Activated T-helper 17 cell treated with anti-CD3 and anti-CD28 coated beads, Interleukin-2, amount 50 U/mL, for 72 hours (primary cell): ENCODE results near the gene JAM3. TPM values are rescaled to one million over a fixed set of nuclear protein-coding genes. Genes with fewer than 3 reads are reported as not detected.
A peak's percentile ranks its signal among the peaks of the same experiment; 100 is the strongest.

Experiments
- ATAC-seq: fragments of 150-1000 bp; cut with Tn5 transposase; replicated peaks from 2 replicates; pipeline ENCODE4 v1.10.0; 2021; ENCODE audit warnings: mild to moderate bottlenecking, moderate library complexity
- H3K27ac Mint-ChIP-seq: one replicate; pipeline ENCODE4 v1.8.0; 2022; ENCODE audit warnings: mixed read lengths
- H3K27me3 Mint-ChIP-seq: one replicate; pipeline ENCODE4 v1.8.0; 2022; ENCODE audit warnings: mixed read lengths
- H3K36me3 Mint-ChIP-seq: one replicate; pipeline ENCODE4 v1.8.0; 2022; ENCODE audit warnings: low read depth, mild to moderate bottlenecking, mixed read lengths
- H3K4me1 Mint-ChIP-seq: one replicate; pipeline ENCODE4 v1.8.0; 2022; ENCODE audit warnings: mixed read lengths
- H3K4me3 Mint-ChIP-seq: one replicate; pipeline ENCODE4 v1.8.0; 2022; ENCODE audit warnings: mild to moderate bottlenecking, mixed read lengths
- H3K9me3 Mint-ChIP-seq: one replicate; pipeline ENCODE4 v1.8.0; 2022; ENCODE audit warnings: mixed read lengths
- total RNA-seq, 2 donors: library from RNA; stranded (reverse); gene quantifications; one replicate each; pipeline ENCODE4 v1.2.3, GENCODE V29; 2022

JAM3 gene
- total RNA-seq = 10 to 100 TPM in 1 of 2 donors, 1 to 10 TPM in 1; 7.6 to 26.2 TPM

GRCh38 chr11:134068829-134069425 lies at the start of gene JAM3:
TSS of gene JAM3 (plus strand) at chr11:134069072. CDS start at chr11:134069084, 12 bp downstream.
- Mint-ChIP-seq H3K36me3 (no peaks in the 10 kb centered on the region), H3K4me3 (peak within 1 kb of the TSS; percentile 71), H3K4me1 (peaks cover 7% of the 10 kb centered on the region), H3K27me3 (no peaks in the 10 kb centered on the region), H3K27ac (peak within 1 kb of the TSS; percentile 77), H3K9me3 (no peaks in the 10 kb centered on the region)
- peak; percentile 96 for ATAC-seq

GRCh38 chr11:134019500-134019899 lies 49.4 kb upstream of the JAM3 start:
- ATAC-seq = no peak
- H3K36me3 Mint-ChIP-seq = no peaks in the 10 kb centered on the region
- H3K27ac Mint-ChIP-seq = no peak overlapping the region
- H3K4me3 Mint-ChIP-seq = no peak overlapping the region
- H3K27me3 Mint-ChIP-seq = peaks cover 24% of the 10 kb centered on the region
- H3K9me3 Mint-ChIP-seq = no peaks in the 10 kb centered on the region
- H3K4me1 Mint-ChIP-seq = no peaks in the 10 kb centered on the region

GRCh38 chr11:134020598-134020997 lies 48.3 kb upstream of the JAM3 start:
- Mint-ChIP-seq H3K27me3 (peaks cover 24% of the 10 kb centered on the region), H3K9me3 (no peaks in the 10 kb centered on the region), H3K36me3 (no peaks in the 10 kb centered on the region), H3K27ac (no peak overlapping the region), H3K4me1 (no peaks in the 10 kb centered on the region), H3K4me3 (no peak overlapping the region)
- no peak for ATAC-seq

- peaks cover 24% of the 10 kb centered on the region for H3K27me3 Mint-ChIP-seq
- H3K4me3 Mint-ChIP-seq = no peak overlapping the region
- H3K27ac Mint-ChIP-seq = no peak overlapping the region
- no peaks in the 10 kb centered on the region for H3K9me3 Mint-ChIP-seq
- ATAC-seq = no peak
- H3K36me3 Mint-ChIP-seq = no peaks in the 10 kb centered on the region
- no peaks in the 10 kb centered on the region for H3K4me1 Mint-ChIP-seq
Observed at GRCh38 chr11:134021326-134021725, 47.5 kb upstream of the JAM3 start.

GRCh38 chr11:134022748-134023147 lies 46.1 kb upstream of the JAM3 start:
- Mint-ChIP-seq H3K27me3 (peaks cover 15% of the 10 kb centered on the region), H3K9me3 (no peaks in the 10 kb centered on the region), H3K27ac (no peak overlapping the region), H3K4me1 (peaks cover 7% of the 10 kb centered on the region), H3K4me3 (no peak overlapping the region), H3K36me3 (no peaks in the 10 kb centered on the region)
- no peak for ATAC-seq

GRCh38 chr11:134024420-134025081 lies 44.3 kb upstream of the JAM3 start:
- no peaks in the 10 kb centered on the region for H3K36me3 Mint-ChIP-seq
- no peak overlapping the region for H3K27ac Mint-ChIP-seq
- H3K4me1 Mint-ChIP-seq = peaks cover 15% of the 10 kb centered on the region
- H3K27me3 Mint-ChIP-seq = peaks cover 12% of the 10 kb centered on the region
- peak; percentile 88 for ATAC-seq
- H3K9me3 Mint-ChIP-seq = no peaks in the 10 kb centered on the region
- H3K4me3 Mint-ChIP-seq = no peak overlapping the region

- no peak overlapping the region for H3K4me3 Mint-ChIP-seq
- H3K9me3 Mint-ChIP-seq = no peaks in the 10 kb centered on the region
- no peak for ATAC-seq
- H3K27ac Mint-ChIP-seq = no peak overlapping the region
- H3K36me3 Mint-ChIP-seq = no peaks in the 10 kb centered on the region
- peaks cover 7% of the 10 kb centered on the region for H3K27me3 Mint-ChIP-seq
- peaks cover 15% of the 10 kb centered on the region for H3K4me1 Mint-ChIP-seq
Observed at GRCh38 chr11:134025082-134025429, 43.8 kb upstream of the JAM3 start.

- ATAC-seq = no peak
- no peaks in the 10 kb centered on the region for H3K36me3 Mint-ChIP-seq
- H3K4me1 Mint-ChIP-seq = peaks cover 15% of the 10 kb centered on the region
- H3K27ac Mint-ChIP-seq = peak overlapping the region; percentile 81
- no peaks in the 10 kb centered on the region for H3K9me3 Mint-ChIP-seq
- H3K27me3 Mint-ChIP-seq = no peaks in the 10 kb centered on the region
- no peak overlapping the region for H3K4me3 Mint-ChIP-seq
Observed at GRCh38 chr11:134026655-134027343, 42.1 kb upstream of the JAM3 start.

GRCh38 chr11:134027671-134028070 lies 41.2 kb upstream of the JAM3 start:
- Mint-ChIP-seq H3K27ac (peak overlapping the region; percentile 81), H3K4me1 (peaks cover 21% of the 10 kb centered on the region), H3K27me3 (peaks cover 4% of the 10 kb centered on the region), H3K4me3 (peak overlapping the region; percentile 28), H3K9me3 (no peaks in the 10 kb centered on the region), H3K36me3 (no peaks in the 10 kb centered on the region)
- no peak for ATAC-seq

GRCh38 chr11:134028368-134028920 lies 40.4 kb upstream of the JAM3 start:
- H3K27me3 Mint-ChIP-seq = peaks cover 4% of the 10 kb centered on the region

GRCh38 chr11:134030853-134031252 lies 38.0 kb upstream of the JAM3 start:
- Mint-ChIP-seq H3K4me3 (no peak overlapping the region), H3K27ac (no peak overlapping the region), H3K9me3 (no peaks in the 10 kb centered on the region), H3K27me3 (peaks cover 4% of the 10 kb centered on the region), H3K36me3 (no peaks in the 10 kb centered on the region), H3K4me1 (peaks cover 33% of the 10 kb centered on the region)
- no peak for ATAC-seq

More at GRCh38 chr11:134028368-134028920, 40.4 kb upstream of the JAM3 start:
- Mint-ChIP-seq H3K9me3 (no peaks in the 10 kb centered on the region), H3K4me1 (peaks cover 24% of the 10 kb centered on the region), H3K36me3 (no peaks in the 10 kb centered on the region), H3K4me3 (peak overlapping the region; percentile 28), H3K27ac (peak overlapping the region; percentile 81)
- ATAC-seq = no peak

GRCh38 chr11:134032043-134032442 lies 36.8 kb upstream of the JAM3 start:
- no peaks in the 10 kb centered on the region for H3K36me3 Mint-ChIP-seq
- no peak for ATAC-seq
- peaks cover 4% of the 10 kb centered on the region for H3K27me3 Mint-ChIP-seq
- H3K27ac Mint-ChIP-seq = peak overlapping the region; percentile 8
- peak overlapping the region; percentile 10 for H3K4me3 Mint-ChIP-seq
- H3K4me1 Mint-ChIP-seq = peaks cover 34% of the 10 kb centered on the region
- no peaks in the 10 kb centered on the region for H3K9me3 Mint-ChIP-seq

- Mint-ChIP-seq H3K36me3 (no peaks in the 10 kb centered on the region), H3K27me3 (peaks cover 4% of the 10 kb centered on the region), H3K9me3 (no peaks in the 10 kb centered on the region), H3K4me3 (peak overlapping the region; percentile 41), H3K4me1 (peaks cover 29% of the 10 kb centered on the region), H3K27ac (peak overlapping the region; percentile 8)
- ATAC-seq = no peak
Observed at GRCh38 chr11:134032501-134033091, 36.3 kb upstream of the JAM3 start.

- H3K9me3 Mint-ChIP-seq = no peaks in the 10 kb centered on the region
- H3K27me3 Mint-ChIP-seq = peaks cover 4% of the 10 kb centered on the region
- H3K4me3 Mint-ChIP-seq = peak overlapping the region; percentile 41
- peaks cover 22% of the 10 kb centered on the region for H3K4me1 Mint-ChIP-seq
- no peaks in the 10 kb centered on the region for H3K36me3 Mint-ChIP-seq
- no peak for ATAC-seq
- H3K27ac Mint-ChIP-seq = no peak overlapping the region
Observed at GRCh38 chr11:134033276-134033675, 35.6 kb upstream of the JAM3 start.
